HCEC 1CT (cell line): ENCODE measurements around the gene DLGAP5.

ENCODE experiments used
- DNase-seq: peaks from one replicate; pipeline ENCODE4 v3.0.0-alpha.2; 2017

The DLGAP5 gene

DNA sequence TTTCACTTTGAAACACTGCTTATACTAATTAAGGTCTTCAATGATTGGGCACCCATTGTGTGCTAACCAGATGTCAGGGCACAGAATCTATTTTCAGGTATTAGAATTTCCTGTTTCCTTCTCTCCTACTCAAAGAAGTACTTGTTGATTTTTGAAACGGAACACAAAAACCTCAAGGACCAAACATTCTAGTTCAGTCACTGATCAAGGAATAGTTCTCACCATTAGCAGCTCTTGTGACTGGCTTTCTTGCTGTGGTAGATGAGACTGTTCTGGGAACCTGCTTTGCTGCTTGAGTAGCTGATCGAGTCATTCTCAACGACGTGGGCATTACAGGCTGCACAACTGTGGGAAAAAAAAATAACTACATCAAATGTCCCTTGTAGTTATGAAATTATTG lies 11.0 kb downstream of the DLGAP5 start:
- no peak for DNase-seq

DNA sequence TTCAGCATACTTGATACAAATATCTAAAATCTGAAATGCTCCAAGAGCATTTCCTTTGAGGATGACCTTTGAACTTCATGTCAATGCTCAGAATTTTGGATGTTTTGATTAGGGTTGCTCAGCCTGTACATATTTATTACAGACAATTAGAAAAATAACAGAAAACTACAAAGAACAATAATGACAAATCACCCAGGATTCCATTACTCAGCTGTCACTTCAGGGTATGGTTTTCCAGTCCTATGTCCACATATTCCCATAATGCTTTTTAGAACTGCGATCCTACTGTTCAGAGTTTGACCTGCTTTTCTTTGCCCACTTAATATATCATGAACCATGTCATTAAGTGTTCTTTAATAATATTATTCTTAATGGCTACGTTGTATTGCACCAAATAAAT lies 11.4 kb downstream of the DLGAP5 start:
- DNase-seq: no peak

DNA sequence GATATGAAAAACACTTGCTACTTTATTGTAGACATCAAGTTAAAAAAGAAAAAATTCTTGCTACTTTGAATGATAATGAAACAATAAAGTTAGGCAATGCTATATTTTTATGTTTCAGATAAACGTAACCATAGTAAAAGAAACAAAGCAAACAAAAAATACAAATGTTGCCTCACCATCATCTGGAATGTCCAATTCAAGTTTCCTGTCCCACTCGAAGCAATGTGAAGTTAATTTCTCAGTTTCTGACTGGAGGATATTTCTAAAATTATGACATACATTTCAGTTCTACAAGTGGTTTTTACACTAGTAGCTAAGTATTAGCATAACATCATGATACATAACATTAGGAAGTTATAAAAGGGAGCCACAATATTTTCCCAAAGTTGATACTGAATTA lies 20.9 kb downstream of the DLGAP5 start:
- no peak for DNase-seq

DNA sequence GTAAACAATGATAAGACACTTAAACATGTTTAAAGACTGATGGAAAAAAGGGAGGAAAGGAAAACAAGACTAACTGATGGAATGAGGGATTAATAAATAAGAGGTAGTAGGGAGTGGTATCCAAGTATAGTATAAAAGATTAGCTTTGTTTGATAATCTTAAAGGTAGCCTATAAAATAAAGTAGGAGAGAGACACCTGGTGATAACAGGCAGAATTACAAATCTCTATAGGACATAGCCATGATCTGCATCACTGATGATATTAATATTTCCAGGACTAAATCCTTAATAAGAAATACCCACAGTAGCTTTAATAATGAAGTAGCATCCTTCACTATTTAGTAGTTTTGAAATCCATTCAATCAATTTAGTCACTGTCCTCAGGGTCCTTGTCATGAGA lies 30.4 kb downstream of the DLGAP5 start:
- DNase-seq: peak; percentile 43

- no peak for DNase-seq
Measured at GRCh38 chr14:55158412-55158811, 33.0 kb downstream of the DLGAP5 start.

DNA sequence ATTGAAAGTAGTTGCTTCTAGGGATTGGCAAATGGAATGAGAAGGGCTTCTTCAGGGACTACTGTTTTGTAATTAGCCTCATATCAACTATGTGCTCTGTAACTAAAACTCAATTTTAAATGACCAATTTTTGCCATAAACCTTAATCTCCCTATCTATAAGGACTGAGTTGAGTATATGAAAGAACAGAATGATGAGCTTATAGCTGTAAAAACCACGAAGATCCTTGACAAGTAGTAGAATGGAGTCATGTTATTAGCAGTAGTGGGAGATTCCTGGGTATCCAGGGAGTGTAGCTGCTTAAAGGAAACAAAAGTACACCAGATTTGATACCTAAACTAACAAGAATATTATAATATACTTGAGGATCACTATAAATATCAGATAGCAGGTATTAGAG lies 34.3 kb downstream of the DLGAP5 start:
- DNase-seq: no peak

DNA sequence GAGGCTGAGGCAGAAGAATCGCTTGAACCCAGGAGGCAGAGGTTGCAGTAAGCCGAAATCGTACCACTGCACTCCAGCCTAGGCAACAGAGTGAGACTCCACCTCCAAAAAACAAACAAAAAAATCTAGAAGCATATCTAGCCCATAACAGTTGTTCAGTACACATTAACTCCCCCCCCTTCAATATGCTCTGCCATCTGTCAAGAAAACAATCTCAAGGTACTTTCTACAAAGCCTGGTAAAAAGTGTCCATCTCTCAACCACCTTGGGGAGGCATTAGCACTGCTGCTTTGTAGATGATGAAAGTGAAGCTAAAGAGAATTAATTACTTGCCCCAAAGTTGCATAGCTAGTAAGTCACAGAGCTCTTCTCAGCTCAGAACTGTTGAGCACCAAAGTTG lies 37.4 kb downstream of the DLGAP5 start:
- DNase-seq: no peak

DNA sequence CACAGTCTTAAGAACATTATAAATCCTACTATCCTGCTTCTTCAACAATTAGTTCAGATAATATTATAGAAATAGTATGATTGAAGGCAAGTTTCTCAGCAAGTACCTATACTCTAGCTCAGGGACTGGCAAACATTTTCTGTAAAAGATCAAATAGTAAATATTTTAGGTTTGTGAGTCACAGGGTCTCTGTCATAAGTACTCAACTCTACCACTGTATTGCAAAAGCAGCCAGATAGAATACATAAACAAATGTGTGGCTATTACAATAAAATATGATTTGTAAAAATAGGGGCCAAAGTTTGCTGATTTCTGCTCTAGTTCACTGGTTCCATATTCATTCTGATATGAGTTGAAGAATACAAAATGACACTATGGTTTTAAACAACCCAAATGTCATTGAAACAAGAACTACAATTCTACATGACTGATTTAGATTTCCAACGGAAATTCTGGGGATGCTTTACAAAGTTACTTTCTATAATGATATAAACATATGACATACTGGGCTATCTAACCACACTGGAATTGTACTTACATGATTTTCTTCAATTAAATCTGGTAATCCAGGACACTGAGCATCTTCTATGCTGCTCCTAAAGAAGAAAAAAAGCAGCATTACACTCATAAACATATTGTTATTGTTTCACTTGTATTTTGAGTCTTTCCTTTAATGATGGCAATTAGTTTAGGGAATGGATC lies 39.2 kb downstream of the DLGAP5 start:
- DNase-seq: peak; percentile 85

DNA sequence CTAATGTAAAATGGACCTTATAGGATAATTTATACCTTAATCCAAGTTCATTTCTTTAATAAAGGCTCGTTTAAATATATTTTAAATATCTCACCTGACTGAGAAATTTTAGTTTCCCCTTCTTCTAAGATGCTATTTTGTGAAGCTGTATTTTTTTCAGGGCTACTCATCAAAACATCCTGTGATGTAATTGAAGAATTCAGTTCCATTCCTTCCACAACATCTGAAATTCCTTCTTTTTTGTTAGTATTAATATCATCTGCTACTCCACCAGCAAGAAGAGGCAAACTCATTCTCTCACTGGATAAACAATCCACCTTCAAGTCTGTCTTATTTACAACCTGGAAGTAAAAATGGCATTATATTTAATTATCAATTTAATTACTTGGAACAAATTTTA lies 39.8 kb downstream of the DLGAP5 start:
- DNase-seq: peak; percentile 27

DNA sequence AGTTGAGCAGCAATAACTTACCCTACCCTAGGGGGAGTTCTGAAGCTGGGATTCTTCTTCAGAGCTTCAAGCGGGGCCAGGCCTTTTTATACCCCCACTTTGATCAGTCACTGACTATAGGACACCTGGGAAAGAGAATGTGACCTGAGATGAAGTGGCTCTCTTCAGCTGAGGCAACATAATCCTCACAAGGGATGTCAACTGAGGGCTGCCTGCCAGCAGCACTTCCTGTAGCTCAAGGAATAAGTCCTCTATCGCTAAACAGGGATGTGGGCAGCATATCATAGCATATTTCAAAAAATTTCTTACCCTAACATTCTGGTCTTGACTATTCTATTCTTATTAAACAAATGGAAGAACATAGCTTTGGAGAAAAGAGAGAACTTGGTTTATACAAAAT lies 45.0 kb downstream of the DLGAP5 start:
- no peak for DNase-seq

DNA sequence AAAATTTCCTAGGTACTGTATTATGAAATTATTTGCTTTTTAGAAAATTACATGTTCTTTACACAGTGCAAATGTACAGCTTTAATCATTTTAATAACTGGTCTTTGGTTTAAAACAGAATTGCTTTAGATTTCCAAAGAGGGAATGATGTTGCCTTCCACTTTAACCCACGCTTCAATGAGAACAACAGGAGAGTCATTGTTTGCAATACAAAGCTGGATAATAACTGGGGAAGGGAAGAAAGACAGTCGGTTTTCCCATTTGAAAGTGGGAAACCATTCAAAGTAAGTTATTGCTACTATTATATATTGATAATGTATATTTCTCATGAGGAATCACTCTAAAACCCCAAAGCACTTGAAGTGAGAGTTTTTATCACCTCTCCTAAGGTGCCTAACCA lies 48.9 kb downstream of the DLGAP5 start:
- DNase-seq: no peak

DNA sequence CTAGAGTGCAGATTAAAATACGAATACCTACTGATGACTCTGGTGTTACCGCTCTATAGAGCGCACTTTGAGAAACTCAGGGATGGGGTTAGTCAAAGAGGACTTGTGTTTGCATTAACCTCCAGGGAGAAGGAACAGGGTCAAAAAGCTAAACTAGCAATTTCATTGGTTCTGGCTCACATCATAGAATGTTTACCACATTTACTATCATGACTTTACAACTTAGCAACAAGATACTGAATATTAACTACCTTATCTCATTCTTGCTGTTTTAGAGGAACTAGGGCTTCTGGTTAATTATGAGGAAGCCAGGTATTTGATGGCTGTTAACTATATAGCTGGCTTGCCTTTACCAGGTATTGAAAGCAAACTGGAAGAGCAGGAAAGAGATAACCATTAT lies 49.6 kb downstream of the DLGAP5 start:
- no peak for DNase-seq

GRCh38 chr14:55139696-55140509 lies 51.5 kb downstream of the DLGAP5 start:
- DNase-seq: no peak

DNA sequence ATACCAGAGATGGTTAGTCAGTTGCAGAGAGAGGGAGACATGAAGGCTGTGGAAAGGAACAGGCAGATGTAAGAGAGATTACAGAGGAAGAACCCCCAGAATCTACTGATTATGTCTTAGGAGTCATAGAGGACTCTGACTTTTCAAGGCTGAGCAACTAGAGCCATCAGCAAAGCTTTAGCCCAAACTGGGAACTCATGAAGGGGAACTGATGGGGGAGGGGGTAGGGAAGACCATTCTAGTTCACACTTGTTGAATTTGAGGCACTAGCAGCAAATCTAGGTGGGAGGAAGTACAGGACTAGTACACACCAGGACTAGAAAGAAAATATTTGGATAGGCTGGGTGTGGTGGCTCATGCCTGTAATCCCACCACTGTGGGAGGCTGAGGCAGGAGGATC lies 52.2 kb downstream of the DLGAP5 start:
- no peak for DNase-seq

DNA sequence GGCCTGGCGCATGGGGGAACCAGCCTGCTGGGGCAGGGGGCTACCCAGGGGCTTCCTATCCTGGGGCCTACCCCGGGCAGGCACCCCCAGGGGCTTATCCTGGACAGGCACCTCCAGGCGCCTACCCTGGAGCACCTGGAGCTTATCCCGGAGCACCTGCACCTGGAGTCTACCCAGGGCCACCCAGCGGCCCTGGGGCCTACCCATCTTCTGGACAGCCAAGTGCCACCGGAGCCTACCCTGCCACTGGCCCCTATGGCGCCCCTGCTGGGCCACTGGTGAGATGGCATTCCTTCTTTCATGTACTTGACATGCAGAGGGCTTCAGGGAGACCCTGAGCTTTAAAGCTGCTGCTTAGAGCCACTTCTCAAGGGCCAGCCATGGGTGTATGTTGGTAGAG lies 53.3 kb downstream of the DLGAP5 start:
- no peak for DNase-seq

GRCh38 chr14:55136885-55137786 lies 54.2 kb downstream of the DLGAP5 start:
- DNase-seq: no peak

DNA sequence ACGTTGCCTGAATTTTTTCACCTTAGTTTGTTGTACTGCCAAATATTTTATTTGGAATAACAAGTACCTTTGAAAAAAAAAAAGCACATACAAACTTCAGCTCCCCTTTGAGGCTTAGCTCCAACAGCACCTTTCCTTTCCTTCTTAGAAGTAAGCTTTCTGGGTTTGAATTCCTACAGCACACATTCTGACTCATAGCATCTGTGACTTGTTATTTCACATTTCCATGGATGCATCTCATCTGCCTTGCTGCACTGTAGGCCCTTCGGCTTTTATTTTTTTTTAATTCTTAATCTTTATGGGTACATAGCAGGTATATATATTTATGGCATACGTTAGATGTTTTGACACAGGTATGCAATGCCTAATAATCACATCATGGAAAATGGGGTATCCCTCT lies 55.1 kb downstream of the DLGAP5 start:
- peak; percentile 63 for DNase-seq

DNA sequence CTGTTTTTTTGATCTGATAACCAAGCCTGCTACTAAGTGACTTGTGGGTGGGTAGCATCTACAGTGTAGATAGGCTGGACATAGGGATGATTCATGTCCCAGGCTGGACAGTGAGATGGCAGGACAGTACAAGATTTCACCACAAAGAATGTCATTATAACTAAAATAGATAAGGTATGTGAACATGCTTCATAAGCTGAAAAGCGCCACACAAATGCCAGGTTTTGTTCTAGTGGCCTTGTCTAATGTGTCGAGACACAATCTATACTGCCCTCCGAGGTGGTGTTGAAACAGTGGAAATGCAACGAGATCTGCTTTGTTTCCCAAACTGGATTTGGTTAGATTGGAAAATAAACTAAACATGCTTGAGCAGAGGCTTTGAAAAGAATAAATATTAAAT lies 58.0 kb downstream of the DLGAP5 start:
- no peak for DNase-seq

GRCh38 chr14:55131370-55132137 lies 59.8 kb downstream of the DLGAP5 start:
- no peak for DNase-seq

DNA sequence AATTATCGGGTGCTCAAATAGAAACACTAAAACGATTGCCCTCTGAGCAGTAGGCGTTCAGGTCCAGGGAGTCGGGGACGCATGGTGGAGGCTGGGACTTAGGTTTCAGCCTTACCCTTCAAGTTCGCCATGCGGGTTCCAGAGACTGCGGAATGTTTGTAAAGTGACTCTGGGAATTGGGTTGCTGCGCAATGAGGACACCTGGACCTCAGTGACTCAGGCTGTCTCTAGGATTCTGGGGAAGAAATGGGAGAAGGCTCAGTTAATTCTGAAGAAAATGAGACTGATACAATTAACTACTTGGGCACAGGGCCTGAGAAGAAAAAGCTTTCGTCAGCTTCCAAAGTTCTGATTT lies 61.2 kb downstream of the DLGAP5 start:
- peak; percentile 60 for DNase-seq

GRCh38 chr14:55129428-55130195 lies 61.8 kb downstream of the DLGAP5 start:
- peak; percentile 71 for DNase-seq

DNA sequence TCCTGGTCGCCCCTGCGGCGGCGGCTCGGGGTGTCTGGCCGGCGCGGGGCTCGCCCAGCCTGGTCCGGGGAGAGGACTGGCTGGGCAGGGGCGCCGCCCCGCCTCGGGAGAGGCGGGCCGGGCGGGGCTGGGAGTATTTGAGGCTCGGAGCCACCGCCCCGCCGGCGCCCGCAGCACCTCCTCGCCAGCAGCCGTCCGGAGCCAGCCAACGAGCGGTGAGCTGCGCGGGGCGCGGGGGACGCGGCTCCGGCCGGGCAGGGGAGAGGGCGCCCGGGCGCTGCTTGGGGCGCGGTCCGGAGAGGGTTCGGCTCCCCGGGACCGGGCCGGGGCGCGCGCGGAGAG lies 62.3 kb downstream of the DLGAP5 start, which contains the start of gene LGALS3:
LGALS3 (plus strand) TSS at position 167 of the 342 bp plus-strand sequence. CDS start 8,122 bp downstream, outside the sequence.
- peak; percentile 55 for DNase-seq
